GM18867 (cell line): ENCODE data around the gene TMPRSS9.
A peak's percentile ranks its signal among the peaks of the same experiment; 100 is the strongest.
"Not testable (repeated sequence)": the region's sequence is repeated elsewhere in the genome, so short reads cannot be mapped to it uniquely, and the experiment has no call there.

Experiments
- ATAC-seq: cut with Tn5 transposase; IDR thresholded peaks from one replicate; pipeline ENCODE4 v1.9.1; 2021; ENCODE audit warnings: mild to moderate bottlenecking, moderate library complexity; ENCODE audit not compliant: unreplicated experiment

TMPRSS9 gene

DNA sequence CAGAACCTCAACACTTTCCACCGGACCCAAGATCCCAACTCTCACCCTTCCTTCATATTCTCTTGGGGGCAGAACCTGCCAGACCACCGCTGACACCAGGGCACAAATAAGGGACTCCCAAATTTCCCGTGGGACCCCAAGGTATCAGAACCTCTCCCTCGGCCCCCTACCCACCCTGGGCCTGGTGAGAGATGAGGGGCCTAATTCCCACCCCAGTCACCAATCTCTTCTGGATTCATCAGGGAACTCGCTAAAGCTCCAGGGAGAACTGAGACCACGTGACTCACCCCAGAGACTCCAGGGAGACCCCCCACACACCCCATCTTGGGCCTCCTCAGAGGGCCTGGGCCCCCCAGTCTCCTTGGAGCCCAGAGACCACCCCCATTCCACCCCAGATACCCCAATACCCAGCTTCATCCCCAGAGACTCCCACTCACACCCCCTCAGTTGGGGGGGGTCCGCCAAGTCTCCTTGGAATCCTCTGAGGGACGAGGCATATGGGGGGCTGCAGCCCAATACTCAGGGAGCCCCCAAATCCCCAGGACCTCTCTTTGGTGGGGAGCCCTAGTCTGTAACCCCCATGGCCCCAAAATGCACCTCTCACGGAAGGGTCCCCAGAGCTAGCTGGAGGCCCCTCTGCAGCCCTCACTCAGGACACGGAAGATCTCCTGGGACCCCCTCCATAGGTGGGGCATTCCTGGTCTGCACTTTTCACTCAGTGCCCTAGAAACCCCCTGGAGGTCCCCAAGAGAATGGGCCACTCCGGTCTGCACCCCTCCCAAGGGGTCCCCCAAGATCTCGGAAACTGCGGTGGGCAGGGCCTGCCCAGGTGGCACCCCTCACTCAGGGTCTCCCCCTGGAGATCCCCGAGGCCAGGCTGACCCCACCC lies 95.1 kb downstream of the TMPRSS9 start:
- ATAC-seq, result no peak

DNA sequence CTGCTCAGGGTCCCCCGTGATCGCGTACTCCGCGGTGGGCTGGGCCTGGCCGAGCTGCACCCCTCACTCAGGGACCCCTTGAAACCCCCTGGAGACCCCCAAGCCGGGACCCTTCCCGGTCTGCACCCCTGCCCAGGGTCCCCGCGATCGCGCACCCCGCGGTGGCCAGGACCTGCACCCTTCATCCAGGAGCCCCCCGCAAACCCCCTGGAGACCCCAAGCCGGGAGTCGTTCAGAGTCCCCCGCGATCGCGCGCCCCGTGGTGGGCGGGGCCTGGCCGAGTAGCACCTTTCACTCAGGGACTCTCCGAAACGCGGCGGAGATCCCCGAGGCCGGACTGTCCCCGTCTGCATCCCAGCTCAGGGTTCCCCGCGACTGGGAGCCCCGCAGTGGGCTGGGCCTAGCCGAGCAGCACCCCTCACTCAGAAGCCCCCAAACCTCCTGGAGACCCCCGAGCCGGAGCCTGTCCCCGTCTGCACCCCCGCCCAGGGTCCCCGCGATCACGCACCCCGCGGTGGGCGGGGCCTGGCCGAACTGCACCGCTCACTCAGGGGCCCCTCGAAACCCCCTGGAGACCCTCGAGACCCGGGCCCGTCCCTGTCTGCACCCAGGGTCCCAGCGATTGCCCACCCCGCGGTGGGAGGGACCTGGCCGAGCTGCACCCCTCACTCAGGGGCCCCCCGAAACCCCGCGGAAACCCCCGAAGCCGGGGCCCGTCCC lies 95.9 kb downstream of the TMPRSS9 start:
- ATAC-seq, result peak; percentile 33

DNA sequence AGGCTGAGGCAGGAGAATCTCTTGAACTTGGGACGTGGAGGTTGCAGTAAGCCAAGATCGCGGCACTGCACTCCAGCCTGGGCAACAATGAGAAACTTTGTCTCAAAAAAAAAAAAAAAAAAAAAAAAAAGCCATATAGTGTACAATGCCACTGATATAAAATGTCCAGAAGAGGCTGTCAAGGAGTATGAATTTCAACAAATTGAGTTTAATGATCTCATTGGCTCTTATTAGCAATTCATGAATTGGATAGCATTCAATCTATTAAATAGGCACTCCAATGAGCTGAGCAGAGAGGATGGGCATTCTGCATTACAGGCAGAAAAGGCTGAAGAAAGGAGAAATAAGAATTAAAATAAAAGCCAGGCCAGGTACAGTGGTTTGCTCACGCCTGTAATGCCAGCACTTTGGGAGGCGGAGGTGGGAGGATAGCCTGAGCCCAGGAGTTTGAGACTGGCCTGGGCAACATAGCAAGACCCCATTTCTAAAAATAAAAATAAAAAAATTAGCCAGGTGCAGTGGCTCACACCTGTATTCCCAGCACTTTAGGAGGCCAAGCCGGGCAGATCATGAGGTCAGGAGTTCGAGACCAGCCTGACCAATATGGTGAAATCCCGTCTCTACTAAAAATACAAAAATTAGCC lies 97.5 kb downstream of the TMPRSS9 start:
- ATAC-seq, result no peak

DNA sequence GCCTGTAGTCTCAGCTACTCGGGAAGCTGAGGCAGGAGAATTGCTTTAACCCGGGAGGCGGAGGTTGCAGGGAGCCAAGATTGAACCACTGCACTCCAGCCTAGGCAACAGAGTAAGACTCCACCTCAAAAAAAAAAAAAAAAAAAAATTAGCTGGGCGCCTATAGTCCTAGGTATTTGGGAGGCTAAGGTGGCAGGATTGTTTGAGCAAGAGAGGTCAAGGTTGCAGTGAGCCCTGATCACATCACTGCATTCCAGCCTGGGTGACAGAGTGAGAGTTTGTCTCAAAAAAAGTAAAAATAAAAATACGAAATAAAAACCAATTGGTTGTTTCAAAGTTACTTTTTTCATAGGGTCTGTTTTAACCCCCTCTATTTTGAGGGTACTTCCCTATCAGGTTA lies 98.0 kb downstream of the TMPRSS9 start:
- ATAC-seq, result no peak

DNA sequence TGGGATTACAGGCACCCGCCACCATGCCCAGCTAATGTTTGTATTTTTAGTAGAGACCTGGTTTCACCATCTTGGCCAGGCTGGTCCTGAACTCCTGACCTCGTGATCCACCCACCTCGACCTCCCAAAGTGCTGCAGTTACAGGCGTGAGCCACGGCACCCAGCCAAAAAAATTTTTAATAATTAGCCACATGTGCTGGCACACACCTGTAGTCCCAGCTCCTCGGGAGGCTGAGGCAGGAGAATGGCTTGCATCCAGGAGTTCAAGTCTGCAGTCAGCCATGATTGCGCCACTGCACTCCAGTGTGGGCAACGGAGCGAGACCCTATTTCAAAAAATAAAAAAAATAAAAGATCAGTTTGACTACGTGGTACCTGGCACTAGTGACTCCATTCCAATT lies 98.7 kb downstream of the TMPRSS9 start:
- ATAC-seq, result not testable (repeated sequence)

DNA sequence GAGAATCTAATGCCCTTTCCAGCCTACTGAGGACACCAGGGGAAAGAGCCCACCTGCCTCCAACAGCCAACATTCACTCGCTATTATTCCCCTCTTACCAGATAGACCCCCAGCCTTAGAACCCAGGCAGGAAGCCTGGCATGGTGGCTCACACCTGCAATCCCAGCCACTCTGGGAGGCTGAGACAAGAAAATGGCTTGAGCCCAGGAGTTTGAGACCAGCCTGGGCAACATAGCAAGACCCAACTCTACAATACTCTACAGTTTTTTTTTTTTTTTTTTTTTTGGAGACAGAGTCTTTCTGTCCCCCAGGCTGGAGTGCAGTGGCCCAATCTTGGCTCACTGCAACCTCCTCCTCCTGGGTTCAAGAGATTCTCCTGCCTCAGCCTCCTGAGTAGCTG lies 100.2 kb downstream of the TMPRSS9 start:
- ATAC-seq, result no peak

DNA sequence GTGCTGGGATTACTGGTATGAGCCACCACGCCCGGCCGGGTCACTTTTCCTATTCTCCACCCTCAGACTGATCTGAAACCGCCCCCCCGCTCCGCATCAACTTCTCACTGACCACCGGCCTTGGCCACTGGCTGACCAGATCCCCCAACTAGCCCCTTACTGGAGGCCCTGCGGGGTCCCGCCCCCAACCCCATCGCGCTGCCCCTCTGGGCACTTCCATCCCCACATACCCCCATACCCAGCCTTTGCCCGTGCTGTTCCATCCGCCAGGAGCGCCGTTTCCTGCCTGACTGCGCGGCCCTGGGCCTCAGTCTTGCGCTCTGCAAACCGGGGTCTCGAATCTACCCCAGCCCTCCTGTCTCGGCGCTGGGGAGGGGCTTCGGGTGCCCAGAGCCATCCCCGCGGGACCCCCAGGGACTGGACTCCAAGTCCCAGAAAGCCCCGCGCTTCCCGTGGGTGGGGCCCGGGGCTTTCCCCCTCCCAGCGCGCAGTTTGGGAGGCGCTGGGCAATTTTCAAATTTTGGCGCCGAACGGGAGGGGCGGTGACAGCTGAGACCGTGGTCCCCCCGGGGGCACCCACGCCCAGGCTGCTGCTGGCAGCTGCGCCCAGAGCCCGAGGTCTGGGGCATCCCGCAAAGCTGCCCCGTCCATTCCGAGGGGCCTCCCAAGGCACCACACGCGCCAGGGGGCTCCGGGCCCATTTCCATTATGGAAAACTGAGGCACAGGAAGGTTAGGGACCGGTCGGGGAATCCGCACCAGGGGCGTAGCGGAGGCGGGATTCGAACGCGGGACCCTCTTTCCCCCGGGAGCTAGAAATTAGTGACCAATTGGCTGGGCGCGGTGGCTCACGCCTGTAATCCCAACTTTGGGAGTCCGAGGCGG lies 101.9 kb downstream of the TMPRSS9 start:
- ATAC-seq, result peak; percentile 44

DNA sequence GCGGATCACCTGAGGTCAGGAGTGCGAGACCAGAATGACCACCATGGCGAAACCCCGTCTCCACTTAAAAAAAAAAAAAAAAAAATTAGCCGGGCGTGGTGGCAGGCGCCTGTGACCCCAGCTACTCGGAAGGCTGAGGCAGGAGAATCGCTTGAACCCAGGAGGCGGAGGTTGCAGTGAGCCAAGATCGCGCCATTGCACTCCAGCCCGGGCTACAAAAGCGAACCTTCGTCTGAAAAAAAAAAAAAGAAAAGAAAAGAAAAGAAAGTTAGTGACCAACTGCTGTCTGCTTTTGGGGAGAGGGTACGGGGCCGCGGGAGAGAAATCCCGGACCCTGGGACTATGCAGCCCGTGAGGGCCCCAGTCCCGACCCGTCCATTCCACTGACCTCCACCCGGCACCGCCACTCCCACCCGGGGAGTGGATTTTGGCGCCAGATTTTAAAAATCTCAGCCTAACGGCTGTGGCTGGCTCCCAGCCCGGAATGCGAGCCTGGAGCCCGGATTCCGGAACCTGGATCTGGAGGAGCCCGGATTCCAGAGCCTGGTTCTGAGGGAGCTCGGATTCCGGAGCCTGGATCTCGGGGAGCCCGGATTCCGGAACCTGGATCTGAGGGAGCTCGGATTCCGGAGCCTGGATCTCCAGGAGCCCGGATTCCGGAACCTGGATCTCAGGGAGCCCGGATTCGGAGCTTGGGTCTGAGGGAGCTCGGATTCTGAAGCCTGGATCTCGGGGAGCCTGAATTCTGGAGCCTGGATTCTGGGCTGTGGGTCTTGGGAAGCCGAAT lies 102.8 kb downstream of the TMPRSS9 start:
- ATAC-seq, result no peak

DNA sequence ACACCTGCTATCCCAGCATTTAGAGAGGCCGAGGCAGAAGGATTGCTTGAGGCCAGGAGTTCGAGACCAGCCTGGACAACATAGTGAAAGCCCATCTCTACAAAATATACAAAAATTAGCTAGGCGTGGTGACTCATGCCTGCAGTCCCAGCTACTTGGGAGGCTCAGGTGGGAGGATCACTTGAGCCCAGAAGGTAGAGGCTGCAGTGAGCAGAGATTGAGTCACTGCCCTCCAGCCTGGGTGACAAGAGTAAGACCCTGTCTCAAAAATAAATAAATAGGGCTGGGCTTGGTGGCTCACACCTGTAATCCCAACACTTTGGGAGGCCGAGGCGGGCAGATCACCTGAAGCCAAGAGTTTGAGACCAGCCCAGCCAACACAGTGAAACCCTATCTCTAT lies 103.6 kb downstream of the TMPRSS9 start:
- not testable (repeated sequence) for ATAC-seq

DNA sequence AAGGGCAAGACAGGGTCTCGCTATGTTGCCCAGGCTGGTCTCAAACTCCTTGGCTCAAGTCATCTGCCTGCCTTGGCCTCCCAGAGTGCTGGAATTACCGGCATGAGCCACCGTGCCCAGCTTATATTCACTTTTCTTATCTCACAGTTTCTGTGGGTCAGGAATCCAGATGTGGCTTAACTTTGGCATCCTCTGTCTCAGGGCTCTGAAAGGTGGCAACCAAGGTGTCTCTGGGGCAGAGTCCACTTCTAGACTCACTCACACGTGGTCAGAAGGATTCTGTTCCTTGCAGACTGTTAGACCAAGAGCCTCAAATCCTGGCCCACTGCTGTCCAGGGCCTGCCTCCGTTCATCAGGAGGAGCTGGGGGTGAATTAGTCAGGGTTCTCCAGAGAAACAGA lies 104.3 kb downstream of the TMPRSS9 start:
- no peak for ATAC-seq

DNA sequence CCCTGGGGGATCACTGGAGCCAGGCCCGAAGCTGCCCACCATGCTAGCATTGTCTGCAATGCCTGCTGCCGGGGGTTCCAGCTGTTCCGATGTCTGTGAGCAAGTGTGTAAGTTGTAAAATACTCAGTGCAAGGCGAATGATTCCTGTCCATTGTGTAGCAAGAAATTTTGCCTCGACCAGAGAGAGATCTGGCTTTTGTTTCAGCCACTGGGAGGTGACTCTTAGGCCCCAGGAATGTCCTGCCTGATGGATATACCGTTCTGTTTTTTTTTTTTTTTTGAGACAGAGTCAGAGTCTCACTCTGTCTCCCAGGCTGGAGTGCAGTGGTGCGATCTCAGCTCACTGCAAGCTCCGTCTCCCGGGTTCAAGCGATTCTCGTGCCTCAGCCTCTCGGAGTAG lies 108.5 kb downstream of the TMPRSS9 start:
- ATAC-seq, result no peak

DNA sequence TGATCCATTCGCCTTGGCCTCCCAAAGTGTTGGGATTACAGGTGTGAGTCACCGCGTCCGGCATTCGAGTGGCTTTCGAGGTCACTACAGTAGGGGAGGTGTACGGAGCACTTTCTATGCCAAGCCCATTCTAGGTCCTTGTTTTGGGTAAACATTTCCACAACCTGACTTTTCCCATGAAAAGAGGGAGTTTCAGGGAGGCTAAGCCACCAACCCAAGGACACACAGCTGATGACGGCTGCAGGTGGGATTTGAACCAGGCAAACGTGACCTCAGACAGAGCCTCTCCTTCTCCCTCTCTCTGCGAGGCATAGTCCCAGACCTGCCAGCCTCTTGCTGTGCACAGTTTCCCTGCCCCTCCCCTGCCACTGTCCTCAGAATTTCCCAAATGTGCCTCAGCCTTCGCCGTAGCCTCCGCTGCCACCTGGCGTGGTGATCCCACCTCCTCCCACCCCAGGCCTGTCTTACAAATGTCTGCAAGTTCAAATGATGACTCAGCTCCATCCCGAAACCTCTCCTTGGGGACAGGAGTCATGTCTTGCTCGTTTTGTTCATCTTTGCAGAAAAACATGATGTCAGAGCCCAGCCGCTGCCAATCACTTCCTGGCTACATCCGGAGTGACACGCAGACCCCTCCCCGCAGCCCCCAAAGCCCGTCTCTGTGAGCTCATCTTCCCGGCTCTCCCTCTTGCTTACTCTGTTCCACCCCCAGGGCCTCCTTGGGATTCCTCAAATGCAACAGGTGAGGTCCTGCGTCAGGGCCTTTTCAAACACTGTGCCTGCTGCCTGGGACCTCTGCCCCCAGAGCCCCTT lies 109.2 kb downstream of the TMPRSS9 start:
- no peak for ATAC-seq

DNA sequence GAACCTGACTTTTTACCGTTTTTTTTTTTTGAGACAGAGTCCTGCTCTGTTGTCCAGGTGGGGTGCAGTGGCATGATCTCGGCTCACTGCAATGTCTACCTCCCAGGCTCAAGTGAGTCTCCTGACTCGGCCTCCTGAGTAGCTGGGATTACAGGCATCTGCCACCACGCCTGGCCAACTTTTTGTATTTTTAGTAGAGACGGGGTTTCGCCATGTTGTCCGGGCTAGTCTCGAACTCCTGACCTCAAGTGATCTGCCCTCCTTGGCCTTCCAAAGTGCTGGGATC lies 109.8 kb downstream of the TMPRSS9 start:
- ATAC-seq, result not testable (repeated sequence)

DNA sequence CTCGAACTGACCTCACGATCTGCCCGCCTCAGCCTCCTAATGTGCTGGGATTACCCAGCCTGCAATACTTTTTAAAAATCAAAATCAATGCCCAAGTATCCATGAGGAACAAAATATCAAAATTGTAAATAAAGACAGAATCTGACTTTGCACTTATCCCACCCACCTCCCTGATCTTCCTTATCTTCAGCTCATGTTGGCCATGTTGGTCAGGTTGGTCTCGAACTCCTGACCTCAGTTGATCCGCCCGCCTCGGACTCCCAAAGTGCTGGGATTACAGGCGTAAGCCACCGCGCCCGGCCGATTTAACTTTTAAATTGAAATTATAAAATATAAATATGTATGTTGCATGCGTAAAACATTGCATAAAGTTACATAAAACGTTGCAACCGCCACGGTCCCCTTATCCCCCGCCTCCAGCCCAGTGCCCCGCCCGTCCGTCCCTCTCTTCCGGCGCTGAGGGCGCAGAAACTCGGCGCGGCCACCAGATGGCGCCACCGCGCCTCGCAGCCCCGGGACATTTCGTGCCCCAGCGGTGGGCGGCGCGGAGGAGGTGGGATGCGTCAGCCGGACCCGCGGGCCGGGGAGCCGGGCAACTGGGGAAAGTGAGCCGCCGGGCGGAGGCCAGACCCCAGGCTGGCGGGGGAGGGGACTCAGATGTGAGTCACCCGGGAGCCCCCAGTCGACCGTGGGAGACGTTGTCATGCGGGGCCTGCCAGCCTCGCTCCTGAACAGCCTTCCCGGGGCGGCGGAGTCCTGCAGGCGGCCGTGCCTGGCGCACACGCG lies 114.4 kb downstream of the TMPRSS9 start:
- peak; percentile 30 for ATAC-seq

DNA sequence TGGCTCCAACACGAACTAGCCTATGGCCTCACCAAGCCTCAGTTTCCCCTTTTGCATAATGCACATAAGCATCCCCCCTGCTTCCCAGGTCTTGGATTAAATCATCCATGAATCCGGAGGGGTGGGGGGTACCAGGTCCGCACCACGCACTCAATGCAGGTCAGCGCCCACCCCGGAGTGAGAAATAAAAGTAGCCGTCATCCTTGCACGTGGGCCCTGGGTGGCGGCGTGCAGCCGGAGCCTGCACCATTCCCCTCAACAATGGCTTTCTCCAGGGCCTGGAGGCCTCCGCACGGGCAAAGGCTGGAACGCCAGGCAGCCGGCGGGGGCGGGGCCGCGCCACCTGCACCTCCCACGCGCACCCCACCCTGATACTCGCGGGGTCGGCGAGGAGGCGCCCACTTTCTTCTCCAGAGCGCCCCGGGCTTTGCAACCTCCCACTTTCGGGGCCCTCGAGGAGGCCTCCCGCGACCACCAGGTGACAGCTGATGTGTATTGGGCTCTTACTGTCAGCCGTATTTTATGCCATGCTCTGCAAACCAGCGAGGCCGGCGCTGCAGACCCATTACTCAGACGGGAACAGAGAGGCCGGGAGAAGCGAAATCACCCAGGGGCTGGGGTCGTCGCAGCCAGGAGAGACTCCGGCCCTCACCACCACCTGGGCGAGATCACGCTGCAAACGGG lies 115.1 kb downstream of the TMPRSS9 start:
- peak; percentile 6 for ATAC-seq
